Bronchial epithelial cell (primary cell): Measurements from ENCODE around the gene TNFAIP3. TPM values are rescaled to one million over a fixed set of nuclear protein-coding genes. Genes with fewer than 3 reads are reported as not detected.

ENCODE experiments used
- DNase-seq: peaks from one replicate; pipeline ENCODE4 v3.0.0-alpha.2; 2010; ENCODE audit warnings: low read depth
- FAIRE-seq: peaks from 2 replicates; lab custom pipeline; 2011; peaks lifted over from hg19 to GRCh38; lab: Jason Lieb, UNC
- H3K27me3 ChIP-seq: 2 replicates; pipeline ENCODE4 v1.5.1; 2011; ENCODE audit warnings: low read length; ENCODE audit not compliant: control insufficient read depth, insufficient read depth
- H3K36me3 ChIP-seq: 2 replicates; pipeline ENCODE4 v1.5.1; 2011; ENCODE audit warnings: low read length; ENCODE audit not compliant: control insufficient read depth, insufficient read depth
- H3K4me3 ChIP-seq: 2 replicates; pipeline ENCODE4 v1.5.1; 2011; ENCODE audit warnings: mild to moderate bottlenecking, low read depth, low read length, control low read depth
- total RNA-seq: library from RNA; depleted of rRNA; stranded (reverse); fragments of >200 nt; gene quantifications from 2 replicates; pipeline ENCODE4 v1.2.1, GENCODE V29; 2014
- TF ChIP-seq, protein P1 (sequence below): IDR thresholded peaks from 2 replicates; pipeline ENCODE4 v1.5.1; 2011; ENCODE audit warnings: mild to moderate bottlenecking, moderate library complexity, low read length, control low read depth, inconsistent platforms; ENCODE audit not compliant: insufficient read depth, severe bottlenecking

TNFAIP3 gene
- total RNA-seq, 1 donor from 2014 or later = 2.1 TPM

DNA sequence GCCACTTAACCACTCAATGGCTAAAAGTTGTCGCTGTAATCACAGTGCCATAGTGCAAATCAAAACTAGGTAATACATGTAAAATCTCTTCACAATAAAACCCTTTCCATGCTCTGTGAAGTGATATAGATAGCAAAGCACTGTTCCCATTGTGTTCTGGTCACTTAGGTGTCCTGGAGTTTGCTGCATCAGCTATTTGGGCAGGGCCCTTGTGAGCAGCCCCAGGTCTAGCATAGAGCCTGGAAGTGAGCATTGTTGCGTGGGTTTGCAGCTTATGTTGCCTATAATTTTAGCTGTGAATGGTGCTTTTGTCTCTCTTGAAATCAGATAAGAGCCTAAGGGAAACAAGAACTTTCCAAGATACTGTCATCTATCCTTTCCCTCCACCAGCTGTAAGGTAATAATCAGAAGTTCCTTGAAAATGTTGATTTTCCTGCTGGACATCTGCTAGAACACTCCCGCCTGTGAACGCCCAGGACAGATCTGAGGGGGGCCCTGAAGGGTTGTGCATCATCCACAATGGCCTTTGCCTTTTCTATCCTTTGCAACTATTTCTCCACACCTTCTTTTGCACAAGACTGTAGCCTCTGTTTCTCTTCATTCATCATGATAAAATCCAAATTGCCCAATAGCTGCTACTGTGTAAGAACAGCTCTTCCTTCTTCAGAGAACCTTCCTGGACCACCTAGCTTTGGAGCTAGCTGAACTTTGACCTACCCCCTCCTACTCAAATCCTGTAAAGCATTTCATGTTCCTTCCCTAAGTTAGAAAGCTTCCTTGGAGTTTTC lies 57.0 kb downstream of the TNFAIP3 start:
- FAIRE-seq = no peak
- H3K27me3 ChIP-seq = no peaks in the 10 kb centered on the region
- no peaks in the 10 kb centered on the region for H3K36me3 ChIP-seq
- TF ChIP-seq, protein P1, sequence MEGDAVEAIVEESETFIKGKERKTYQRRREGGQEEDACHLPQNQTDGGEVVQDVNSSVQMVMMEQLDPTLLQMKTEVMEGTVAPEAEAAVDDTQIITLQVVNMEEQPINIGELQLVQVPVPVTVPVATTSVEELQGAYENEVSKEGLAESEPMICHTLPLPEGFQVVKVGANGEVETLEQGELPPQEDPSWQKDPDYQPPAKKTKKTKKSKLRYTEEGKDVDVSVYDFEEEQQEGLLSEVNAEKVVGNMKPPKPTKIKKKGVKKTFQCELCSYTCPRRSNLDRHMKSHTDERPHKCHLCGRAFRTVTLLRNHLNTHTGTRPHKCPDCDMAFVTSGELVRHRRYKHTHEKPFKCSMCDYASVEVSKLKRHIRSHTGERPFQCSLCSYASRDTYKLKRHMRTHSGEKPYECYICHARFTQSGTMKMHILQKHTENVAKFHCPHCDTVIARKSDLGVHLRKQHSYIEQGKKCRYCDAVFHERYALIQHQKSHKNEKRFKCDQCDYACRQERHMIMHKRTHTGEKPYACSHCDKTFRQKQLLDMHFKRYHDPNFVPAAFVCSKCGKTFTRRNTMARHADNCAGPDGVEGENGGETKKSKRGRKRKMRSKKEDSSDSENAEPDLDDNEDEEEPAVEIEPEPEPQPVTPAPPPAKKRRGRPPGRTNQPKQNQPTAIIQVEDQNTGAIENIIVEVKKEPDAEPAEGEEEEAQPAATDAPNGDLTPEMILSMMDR = no peak
- H3K4me3 ChIP-seq = no peak overlapping the region
- no peak for DNase-seq

DNA sequence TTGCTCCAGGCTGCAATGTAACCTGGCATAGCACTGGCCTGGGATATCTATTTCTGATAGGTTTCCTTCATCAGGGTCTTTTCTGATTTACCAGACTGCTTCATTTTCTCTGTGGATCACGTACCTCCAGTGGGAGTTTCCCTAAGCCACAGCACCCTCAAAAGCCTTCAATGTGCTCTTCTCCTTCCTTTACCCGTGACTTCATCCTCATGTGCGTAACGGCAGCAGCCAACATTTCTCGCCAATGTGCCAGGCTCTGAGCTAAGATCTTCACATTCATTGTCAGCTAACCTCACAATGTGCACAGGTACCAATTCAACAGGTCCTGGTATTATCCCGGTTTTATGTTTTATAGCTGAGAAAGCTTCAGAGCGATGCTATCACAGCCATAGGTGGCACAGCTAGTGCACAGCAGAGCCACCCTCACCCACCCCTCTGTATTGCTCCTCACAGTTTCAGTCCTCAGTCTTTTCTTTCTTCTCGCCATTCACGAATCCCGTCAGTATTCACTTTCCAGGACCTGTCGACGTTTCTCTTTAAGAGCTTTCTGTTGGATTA lies 58.2 kb downstream of the TNFAIP3 start:
- no peak overlapping the region for H3K4me3 ChIP-seq
- DNase-seq (no peak), FAIRE-seq (peak; percentile 73)
- H3K36me3 ChIP-seq = no peaks in the 10 kb centered on the region
- TF ChIP-seq, protein P1 = no peak
- H3K27me3 ChIP-seq = no peaks in the 10 kb centered on the region

DNA sequence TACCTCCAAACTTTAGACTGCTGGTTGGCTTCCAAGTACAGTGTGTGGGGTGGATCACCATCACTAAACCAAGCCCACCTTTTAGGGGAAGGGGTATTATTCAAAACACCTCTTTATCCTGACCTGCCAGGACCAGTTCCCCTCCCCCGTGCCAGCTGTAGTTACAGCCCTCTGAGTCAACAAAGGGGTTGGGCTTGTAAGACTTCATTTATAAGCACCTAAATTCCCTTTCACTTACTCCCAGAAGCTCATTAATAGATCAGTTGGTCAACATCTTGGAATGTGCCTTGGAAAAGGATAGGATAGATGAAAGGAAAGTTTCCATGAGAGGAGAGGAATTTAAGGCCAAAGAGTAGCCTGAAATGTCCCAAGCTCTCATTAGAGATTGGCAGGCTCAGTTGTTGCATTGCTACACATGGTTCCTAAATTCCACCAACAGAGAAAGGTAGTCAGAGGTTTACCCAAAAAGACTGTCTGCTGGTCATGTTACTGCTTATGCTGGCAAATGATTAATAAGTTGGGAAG lies 59.2 kb downstream of the TNFAIP3 start:
- TF ChIP-seq, protein P1 = no peak
- H3K27me3 ChIP-seq = no peaks in the 10 kb centered on the region
- FAIRE-seq = no peak
- no peak overlapping the region for H3K4me3 ChIP-seq
- no peaks in the 10 kb centered on the region for H3K36me3 ChIP-seq
- DNase-seq = peak; percentile 92

DNA sequence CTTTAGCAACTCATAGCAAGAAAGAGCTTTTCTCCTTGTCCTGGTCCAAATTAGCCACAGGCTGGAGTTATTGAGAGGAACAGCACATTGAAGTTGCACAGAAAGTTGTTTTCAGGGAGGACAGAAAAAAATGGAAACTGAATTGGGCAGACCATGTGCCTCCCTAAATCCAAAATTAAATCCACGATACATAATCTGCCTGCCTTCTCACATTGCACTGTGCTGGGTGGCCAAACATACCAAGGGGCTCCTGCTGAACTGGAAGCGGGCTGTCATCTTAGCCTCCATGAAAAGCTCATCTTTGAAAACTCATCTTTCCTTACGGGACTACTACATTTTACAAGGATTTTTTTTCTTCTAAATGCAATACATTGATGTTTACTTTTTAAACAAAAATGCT lies 59.9 kb downstream of the TNFAIP3 start:
- no peak for FAIRE-seq
- no peak for DNase-seq
- TF ChIP-seq, protein P1 = no peak

DNA sequence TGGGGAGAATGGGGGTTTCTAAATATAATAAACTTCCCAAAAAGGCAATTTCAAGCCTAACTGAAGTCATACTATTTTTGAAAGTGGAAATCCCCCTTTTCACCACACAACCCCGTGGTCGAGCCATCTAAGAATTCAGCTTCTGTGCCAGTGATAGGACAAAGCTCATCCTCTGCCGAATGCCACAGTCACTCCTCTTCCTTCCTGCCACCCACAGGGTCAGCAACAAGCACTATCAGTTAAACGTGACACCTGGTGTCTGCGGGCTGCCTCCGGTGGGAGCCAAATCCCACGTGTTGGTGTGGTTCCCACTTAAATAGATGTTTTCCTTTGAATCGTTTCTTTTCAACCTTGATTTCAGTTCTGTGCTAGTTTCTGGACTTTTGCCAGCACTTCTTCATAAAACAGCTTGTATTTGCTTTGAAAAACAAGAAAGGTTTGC lies 60.7 kb downstream of the TNFAIP3 start:
- DNase-seq (no peak), FAIRE-seq (no peak)
- no peaks in the 10 kb centered on the region for H3K27me3 ChIP-seq
- no peak overlapping the region for H3K4me3 ChIP-seq
- no peaks in the 10 kb centered on the region for H3K36me3 ChIP-seq
- TF ChIP-seq, protein P1 = no peak

More for the DNA sequence above, 59.9 kb downstream of the TNFAIP3 start:
- Histone ChIP-seq H3K36me3 (no peaks in the 10 kb centered on the region), H3K27me3 (no peaks in the 10 kb centered on the region), H3K4me3 (no peak overlapping the region)
